ENCODE results near the gene KRTAP29-1.

The KRTAP29-1 gene

GRCh38 chr17:41318231-41318630 lies 15.6 kb upstream of the KRTAP29-1 start:
- DNase-seq (ENCODE audit: insufficient read length, low spot score), result no peak
- FAIRE-seq, result no peak
- no peak for TF ChIP-seq CTCF (IDR thresholded peaks at IDR 0.05; ENCODE audit: insufficient read depth, missing control alignments)

GRCh38 chr17:41315814-41316445 lies 13.3 kb upstream of the KRTAP29-1 start:
- DNase-seq (ENCODE audit: insufficient read length, low spot score) (no peak), FAIRE-seq (no peak)
- no peak for TF ChIP-seq CTCF (IDR thresholded peaks at IDR 0.05; ENCODE audit: insufficient read depth, missing control alignments)

- DNase-seq (ENCODE audit: insufficient read length, low spot score) (no peak), FAIRE-seq (no peak)
- no peak for TF ChIP-seq CTCF (IDR thresholded peaks at IDR 0.05; ENCODE audit: insufficient read depth, missing control alignments)
Measured at GRCh38 chr17:41315204-41315794, 12.6 kb upstream of the KRTAP29-1 start, which contains the start of gene KRTAP17-1. Gene KRTAP17-1 (minus strand): TSS chr17:41315710. CDS start chr17:41315650, 60 bp downstream.

GRCh38 chr17:41311111-41311510 lies 8.5 kb upstream of the KRTAP29-1 start:
- FAIRE-seq, result no peak
- TF ChIP-seq CTCF (IDR thresholded peaks at IDR 0.05; ENCODE audit: insufficient read depth, missing control alignments), result no peak
- no peak for DNase-seq (ENCODE audit: insufficient read length, low spot score)

- no peak for TF ChIP-seq CTCF (IDR thresholded peaks at IDR 0.05; ENCODE audit: insufficient read depth, missing control alignments)
- FAIRE-seq (no peak), DNase-seq (ENCODE audit: insufficient read length, low spot score) (no peak)
Measured at GRCh38 chr17:41308918-41309359, 6.3 kb upstream of the KRTAP29-1 start, which contains the start of gene KRTAP16-1. Gene KRTAP16-1 (minus strand): TSS chr17:41309309. CDS start chr17:41309253, 56 bp downstream.

GRCh38 chr17:41308251-41308917 lies 5.7 kb upstream of the KRTAP29-1 start:
- FAIRE-seq, result no peak
- no peak for TF ChIP-seq CTCF (IDR thresholded peaks at IDR 0.05; ENCODE audit: insufficient read depth, missing control alignments)
- no peak for DNase-seq (ENCODE audit: insufficient read length, low spot score)

Data from D721Med (cell line).